Amniotic stem cell (primary cell): ENCODE data around the gene HPSE2.

Experiments used
- DNase-seq: peaks from one replicate; lab custom pipeline; 2025; lab: John Stamatoyannopoulos, UW

HPSE2 gene

GRCh38 chr10:98410759-98411158 lies 824.9 kb downstream of the HPSE2 start:
- no peak for DNase-seq

GRCh38 chr10:98410135-98410743 lies 825.4 kb downstream of the HPSE2 start:
- DNase-seq, result no peak

GRCh38 chr10:98408799-98409198 lies 826.9 kb downstream of the HPSE2 start:
- no peak for DNase-seq

- no peak for DNase-seq
Observed at GRCh38 chr10:98407744-98408241, 827.9 kb downstream of the HPSE2 start.
